Measurements from ENCODE around the gene GALNTL6. TPM values are rescaled to one million over a fixed set of nuclear protein-coding genes. Genes with fewer than 3 reads are reported as not detected.

The GALNTL6 gene
- total and polyA plus RNA-seq, 2 donors (not counting 3 experiments of a cell fraction or from before 2014, with no cell fraction given): not detected

GRCh38 chr4:172858731-172859230, 1045.6 kb downstream of the GALNTL6 start:
- FAIRE-seq (no peak), DNase-seq (ENCODE audit: low read depth, low spot score) (no peak)
- no peak overlapping the region for H3K27ac ChIP-seq (ENCODE audit: insufficient read depth, low read depth, low read length)
- no peaks in the 10 kb centered on the region for H3K27me3 ChIP-seq (ENCODE audit: control insufficient read depth in 2 of 2, insufficient read depth in 2 of 2, low read length in 2 of 2)
- H2AFZ ChIP-seq (ENCODE audit: low read depth, low read length): no peak overlapping the region
- BruUV-seq (replicated peaks): no TSS peak
- H3K36me3 ChIP-seq (ENCODE audit: control insufficient read depth in 2 of 2, extremely low read depth in 1 of 2, insufficient read depth in 2 of 2, low read length in 2 of 2): no peaks in the 10 kb centered on the region
- H3K4me2 ChIP-seq (ENCODE audit: insufficient read depth, low read length): no peak overlapping the region
- no peaks in the 10 kb centered on the region for H3K9me1 ChIP-seq (replicated peaks; ENCODE audit: control insufficient read depth, extremely low read depth, insufficient read depth, low read length)
- no peaks in the 10 kb centered on the region for H3K4me1 ChIP-seq (ENCODE audit: control insufficient read depth, extremely low read depth, insufficient read depth, low read length)
- TF ChIP-seq EZH2 (IDR thresholded peaks at IDR 0.05; ENCODE audit: borderline replicate concordance, low read depth, low read length, severe bottlenecking) (no peak), MYC (IDR thresholded peaks at IDR 0.05; ENCODE audit: low read depth, low read length) (no peak), POLR2AphosphoS5 (IDR thresholded peaks at IDR 0.05; ENCODE audit: insufficient read depth, low read depth, low read length) (no peak)
- ChIA-PET POLR2A (no interaction called here), CTCF (no interaction called here)
- no peaks in the 10 kb centered on the region for H4K20me1 ChIP-seq (replicated peaks; ENCODE audit: control insufficient read depth, extremely low read depth, insufficient read depth, low read length)
- intact Hi-C loops (cut with micrococcal nuclease): no loop called here
- no peaks in the 10 kb centered on the region for H3K79me2 ChIP-seq (ENCODE audit: control insufficient read depth, insufficient read depth, low read length)
- dilution Hi-C loops (cut with MboI; ENCODE audit: extremely low pct_ligation_motif_present, low sequenced_read_pairs): no loop called here
- H3K9me3 ChIP-seq (replicated peaks; ENCODE audit: control insufficient read depth, insufficient read depth, low read length): no peaks in the 10 kb centered on the region
- no peak overlapping the region for H3K9ac ChIP-seq (replicated peaks; ENCODE audit: extremely low read depth, insufficient read depth, low read length)
- H3K4me3 ChIP-seq (replicated peaks in 1 of 3; ENCODE audit: insufficient read depth in 1 of 3, low read depth in 1 of 3, low read length in 3 of 3): no peak overlapping the region

- H3K9me3 ChIP-seq (replicated peaks; ENCODE audit: control insufficient read depth, insufficient read depth, low read length): no peaks in the 10 kb centered on the region
- FAIRE-seq (no peak), DNase-seq (ENCODE audit: low read depth, low spot score) (no peak)
- BruUV-seq (replicated peaks): no TSS peak
- CTCF ChIA-PET: no interaction called here
- dilution Hi-C loops (cut with MboI; ENCODE audit: extremely low pct_ligation_motif_present, low sequenced_read_pairs) (no loop called here), intact Hi-C loops (cut with micrococcal nuclease) (no loop called here)
- no peak overlapping the region for H2AFZ ChIP-seq (ENCODE audit: low read depth, low read length)
- H3K9ac ChIP-seq (replicated peaks; ENCODE audit: extremely low read depth, insufficient read depth, low read length): no peak overlapping the region
- H3K36me3 ChIP-seq (ENCODE audit: control insufficient read depth in 2 of 2, extremely low read depth in 1 of 2, insufficient read depth in 2 of 2, low read length in 2 of 2): no peaks in the 10 kb centered on the region
- H3K4me3 ChIP-seq (replicated peaks in 1 of 3; ENCODE audit: insufficient read depth in 1 of 3, low read depth in 1 of 3, low read length in 3 of 3): no peak overlapping the region
- POLR2A ChIA-PET: no interaction called here
- H3K27me3 ChIP-seq (ENCODE audit: control insufficient read depth in 2 of 2, insufficient read depth in 2 of 2, low read length in 2 of 2): no peaks in the 10 kb centered on the region
- no peak overlapping the region for H3K27ac ChIP-seq (ENCODE audit: insufficient read depth, low read depth, low read length)
- H3K79me2 ChIP-seq (ENCODE audit: control insufficient read depth, insufficient read depth, low read length): no peaks in the 10 kb centered on the region
- no peaks in the 10 kb centered on the region for H3K4me1 ChIP-seq (ENCODE audit: control insufficient read depth, extremely low read depth, insufficient read depth, low read length)
- TF ChIP-seq MYC (IDR thresholded peaks at IDR 0.05; ENCODE audit: low read depth, low read length): no peak
- TF ChIP-seq POLR2A (IDR thresholded peaks at IDR 0.05; ENCODE audit: low read depth, low read length): no peak
- no peak for TF ChIP-seq JUN (IDR thresholded peaks at IDR 0.05; ENCODE audit: borderline replicate concordance, insufficient read depth, insufficient read length, low read depth)
- TF ChIP-seq GATA2 (IDR thresholded peaks at IDR 0.05; ENCODE audit: insufficient read depth, insufficient read length, low read depth, low read length): no peak
- no peak for TF ChIP-seq CTCF (IDR thresholded peaks at IDR 0.05; ENCODE audit: extremely low read depth in 1 of 2, insufficient read depth in 1 of 2, low read depth in 1 of 2, low read length in 2 of 2)
- no peak for TF ChIP-seq MAX (IDR thresholded peaks at IDR 0.05; ENCODE audit: insufficient read depth, insufficient read length)
- TF ChIP-seq POLR2AphosphoS5 (IDR thresholded peaks at IDR 0.05; ENCODE audit: insufficient read depth, low read depth, low read length): no peak
- no peak for TF ChIP-seq FOS (IDR thresholded peaks at IDR 0.05; ENCODE audit: borderline replicate concordance, insufficient read depth, low read length)
- no peak for TF ChIP-seq EZH2 (IDR thresholded peaks at IDR 0.05; ENCODE audit: borderline replicate concordance, low read depth, low read length, severe bottlenecking)
- no peaks in the 10 kb centered on the region for H4K20me1 ChIP-seq (replicated peaks; ENCODE audit: control insufficient read depth, extremely low read depth, insufficient read depth, low read length)
- H3K9me1 ChIP-seq (replicated peaks; ENCODE audit: control insufficient read depth, extremely low read depth, insufficient read depth, low read length): no peaks in the 10 kb centered on the region
- H3K4me2 ChIP-seq (ENCODE audit: insufficient read depth, low read length): no peak overlapping the region
Measured at GRCh38 chr4:172865103-172865502, 1051.9 kb downstream of the GALNTL6 start.

Data from endothelial cell of umbilical vein (primary cell).